TTC549 (cell line): ENCODE results near the gene C2orf66.

ENCODE experiments used
- FAIRE-seq: peaks from 2 replicates; lab custom pipeline; 2012; peaks lifted over from hg19 to GRCh38; lab: Jason Lieb, UNC

Gene C2orf66

DNA sequence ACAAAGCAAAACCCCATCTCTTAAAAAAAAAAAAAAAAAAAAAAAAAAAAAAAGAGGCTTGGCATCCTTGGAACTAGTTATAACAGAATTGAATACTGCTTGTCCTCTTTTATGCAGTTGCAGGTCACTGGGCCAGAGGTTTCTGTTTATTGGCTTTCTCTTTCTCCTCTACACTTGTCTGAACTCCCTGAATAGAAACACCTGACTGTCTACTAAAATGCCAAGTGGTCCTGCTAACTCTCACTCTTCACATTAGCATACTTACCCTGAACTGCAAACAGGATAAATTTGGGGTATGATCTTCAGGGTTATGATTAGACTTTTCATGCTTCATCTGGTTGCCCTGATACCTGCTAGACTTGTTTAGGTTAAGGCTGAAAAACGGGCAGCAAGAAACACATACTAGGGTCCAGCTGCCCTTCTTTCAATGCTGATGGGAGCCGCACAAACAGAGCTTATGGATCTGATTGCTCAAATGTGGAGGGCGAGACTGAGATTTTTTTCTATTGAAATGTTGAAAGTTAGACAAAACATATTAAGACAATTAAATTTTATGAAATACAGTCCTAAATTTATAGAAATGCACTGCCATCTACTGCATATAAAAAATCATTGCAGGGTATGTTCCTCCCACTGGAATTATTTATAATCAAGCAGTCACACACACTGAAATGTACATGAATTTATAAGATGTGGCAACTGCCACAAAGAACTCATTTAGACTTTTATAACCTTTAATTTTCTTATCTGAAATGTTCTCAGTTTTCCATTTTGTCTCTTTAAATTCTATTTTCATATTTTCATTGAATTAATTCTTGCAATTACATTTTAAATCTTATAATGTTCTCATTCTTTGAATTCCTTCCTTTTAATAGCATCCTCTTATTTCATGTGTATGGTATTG, 50.4 kb downstream of the C2orf66 start:
- no peak for FAIRE-seq
